GM10266 (cell line): Measurements from ENCODE around the gene CD8B2.

ENCODE experiments used
- DNase-seq: peaks from one replicate; pipeline ENCODE4 v3.0.0; 2012; ENCODE audit errors: extremely low spot score
- CTCF ChIP-seq: IDR thresholded peaks from 2 replicates; pipeline ENCODE4 v1.5.1; 2012; ENCODE audit warnings: mild to moderate bottlenecking, low read depth; ENCODE audit not compliant: control insufficient read depth, insufficient read depth; ENCODE audit errors: missing control alignments

Gene CD8B2

GRCh38 chr2:106537047-106537446, 49.9 kb downstream of the CD8B2 start:
- DNase-seq, result no peak
- TF ChIP-seq CTCF, result no peak

- TF ChIP-seq CTCF, result no peak
- no peak for DNase-seq
Measured at GRCh38 chr2:106537791-106538191, 50.6 kb downstream of the CD8B2 start.

- no peak for TF ChIP-seq CTCF
- DNase-seq, result no peak
Measured at GRCh38 chr2:106540886-106541285, 53.7 kb downstream of the CD8B2 start.

GRCh38 chr2:106541333-106541732, 54.2 kb downstream of the CD8B2 start:
- TF ChIP-seq CTCF, result no peak
- no peak for DNase-seq

GRCh38 chr2:106542746-106543359, 55.7 kb downstream of the CD8B2 start:
- TF ChIP-seq CTCF, result peak; percentile 85
- peak; percentile 73 for DNase-seq

- DNase-seq, result no peak
- TF ChIP-seq CTCF, result no peak
Measured at GRCh38 chr2:106545007-106545406, 57.8 kb downstream of the CD8B2 start.

GRCh38 chr2:106546391-106546990, 59.3 kb downstream of the CD8B2 start:
- no peak for TF ChIP-seq CTCF
- no peak for DNase-seq
